ENCODE data around the gene CHURC1.

DNA sequence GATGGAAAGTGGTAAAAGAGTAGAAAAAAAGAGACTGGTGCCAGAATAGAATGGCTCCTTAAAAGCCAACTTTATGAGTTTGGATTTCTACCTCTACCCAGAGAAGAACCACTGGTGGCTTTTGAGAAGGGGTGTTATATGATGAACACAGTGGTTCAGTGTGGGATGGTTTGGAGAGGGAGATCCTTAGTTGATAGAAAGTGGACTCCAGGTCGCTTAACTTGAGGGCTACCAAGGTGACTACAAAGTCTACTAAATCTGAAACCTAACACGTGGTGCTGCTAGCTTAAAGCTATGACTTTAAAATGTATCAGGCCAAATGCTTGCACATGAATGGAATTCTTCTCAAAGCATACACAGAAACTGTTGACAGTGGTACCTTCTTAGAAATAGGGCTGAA is 42.9 kb upstream of the CHURC1 start:
- TF ChIP-seq POLR2A (IDR thresholded peaks at IDR 0.05) = no peak
- TF ChIP-seq, protein P1, sequence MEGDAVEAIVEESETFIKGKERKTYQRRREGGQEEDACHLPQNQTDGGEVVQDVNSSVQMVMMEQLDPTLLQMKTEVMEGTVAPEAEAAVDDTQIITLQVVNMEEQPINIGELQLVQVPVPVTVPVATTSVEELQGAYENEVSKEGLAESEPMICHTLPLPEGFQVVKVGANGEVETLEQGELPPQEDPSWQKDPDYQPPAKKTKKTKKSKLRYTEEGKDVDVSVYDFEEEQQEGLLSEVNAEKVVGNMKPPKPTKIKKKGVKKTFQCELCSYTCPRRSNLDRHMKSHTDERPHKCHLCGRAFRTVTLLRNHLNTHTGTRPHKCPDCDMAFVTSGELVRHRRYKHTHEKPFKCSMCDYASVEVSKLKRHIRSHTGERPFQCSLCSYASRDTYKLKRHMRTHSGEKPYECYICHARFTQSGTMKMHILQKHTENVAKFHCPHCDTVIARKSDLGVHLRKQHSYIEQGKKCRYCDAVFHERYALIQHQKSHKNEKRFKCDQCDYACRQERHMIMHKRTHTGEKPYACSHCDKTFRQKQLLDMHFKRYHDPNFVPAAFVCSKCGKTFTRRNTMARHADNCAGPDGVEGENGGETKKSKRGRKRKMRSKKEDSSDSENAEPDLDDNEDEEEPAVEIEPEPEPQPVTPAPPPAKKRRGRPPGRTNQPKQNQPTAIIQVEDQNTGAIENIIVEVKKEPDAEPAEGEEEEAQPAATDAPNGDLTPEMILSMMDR (IDR thresholded peaks at IDR 0.05) = no peak
